Measurements from ENCODE around the gene TBL1Y.
"Not testable (repeated sequence)": the region's sequence is repeated elsewhere in the genome, so short reads cannot be mapped to it uniquely, and the experiment has no call there.

The TBL1Y gene

GRCh38 chrY:6974971-6975370, 64.5 kb downstream of the TBL1Y start:
- DNase-seq: no peak

- DNase-seq: no peak
Observed at GRCh38 chrY:6977783-6978182, 67.3 kb downstream of the TBL1Y start.

GRCh38 chrY:6983221-6983620, 72.7 kb downstream of the TBL1Y start:
- no peak for DNase-seq

GRCh38 chrY:6987811-6988210, 77.3 kb downstream of the TBL1Y start:
- no peak for DNase-seq

GRCh38 chrY:6989886-6990620, 79.6 kb downstream of the TBL1Y start:
- no peak for DNase-seq

- no peak for DNase-seq
Observed at GRCh38 chrY:6992041-6992440, 81.5 kb downstream of the TBL1Y start.

GRCh38 chrY:6995987-6996386, 85.5 kb downstream of the TBL1Y start:
- no peak for DNase-seq

- no peak for DNase-seq
Observed at GRCh38 chrY:6997503-6998066, 87.1 kb downstream of the TBL1Y start.

- DNase-seq: no peak
Observed at GRCh38 chrY:6999905-7000304, 89.4 kb downstream of the TBL1Y start.

GRCh38 chrY:7002581-7002980, 92.1 kb downstream of the TBL1Y start:
- no peak for DNase-seq

- DNase-seq: no peak
Observed at GRCh38 chrY:7007911-7008310, 97.4 kb downstream of the TBL1Y start.

- no peak for DNase-seq
Observed at GRCh38 chrY:7008578-7009355, 98.3 kb downstream of the TBL1Y start.

GRCh38 chrY:7013051-7013450, 102.6 kb downstream of the TBL1Y start:
- no peak for DNase-seq

- DNase-seq: no peak
Observed at GRCh38 chrY:7016521-7016920, 106.0 kb downstream of the TBL1Y start.

- DNase-seq: no peak
Observed at GRCh38 chrY:7017244-7018080, 107.0 kb downstream of the TBL1Y start.

GRCh38 chrY:7039037-7039436, 128.5 kb downstream of the TBL1Y start:
- DNase-seq: no peak

GRCh38 chrY:7040662-7041061, 130.2 kb downstream of the TBL1Y start:
- DNase-seq: no peak

GRCh38 chrY:7041983-7042382, 131.5 kb downstream of the TBL1Y start:
- no peak for DNase-seq

GRCh38 chrY:7052461-7052860, 142.0 kb downstream of the TBL1Y start:
- not testable (repeated sequence) for DNase-seq

- no peak for DNase-seq
Observed at GRCh38 chrY:7056886-7057285, 146.4 kb downstream of the TBL1Y start.

- DNase-seq: no peak
Observed at GRCh38 chrY:7078725-7079124, 168.2 kb downstream of the TBL1Y start.

GRCh38 chrY:7080548-7080947, 170.1 kb downstream of the TBL1Y start:
- not testable (repeated sequence) for DNase-seq

- DNase-seq: no peak
Observed at GRCh38 chrY:7085606-7086005, 175.1 kb downstream of the TBL1Y start.

All from CD4-positive, alpha-beta T cell treated with Interleukin-17A for 4 hours (primary cell).